GM18520 (cell line): ENCODE data around the gene VWCE.

ENCODE experiments used
- ATAC-seq: cut with Tn5 transposase; IDR thresholded peaks from one replicate; pipeline ENCODE4 v1.9.1; 2021; ENCODE audit not compliant: unreplicated experiment

Gene VWCE

GRCh38 chr11:61294717-61295595 is at the start of gene VWCE:
Gene VWCE (minus strand): TSS chr11:61295316. CDS start chr11:61295037, 279 bp downstream.
- ATAC-seq: no peak

GRCh38 chr11:61343792-61344745 is 49.0 kb upstream of the VWCE start:
- ATAC-seq: no peak

GRCh38 chr11:61342207-61342803 is 47.2 kb upstream of the VWCE start:
- no peak for ATAC-seq

- no peak for ATAC-seq
These were observed 46.6 kb upstream of the VWCE start for GRCh38 chr11:61341706-61342105.

GRCh38 chr11:61340979-61341378 is 45.9 kb upstream of the VWCE start:
- no peak for ATAC-seq

GRCh38 chr11:61339490-61339878 is 44.4 kb upstream of the VWCE start:
- ATAC-seq: no peak

GRCh38 chr11:61338783-61339489 is 43.8 kb upstream of the VWCE start:
- no peak for ATAC-seq

GRCh38 chr11:61337706-61338470 is 42.8 kb upstream of the VWCE start:
- ATAC-seq: no peak

- peak; percentile 40 for ATAC-seq
These were observed 41.2 kb upstream of the VWCE start for GRCh38 chr11:61336171-61336935.

GRCh38 chr11:61335355-61335710 is 40.2 kb upstream of the VWCE start:
- ATAC-seq: no peak

- no peak for ATAC-seq
These were observed 39.6 kb upstream of the VWCE start for GRCh38 chr11:61334434-61335354.

- ATAC-seq: no peak
These were observed 38.7 kb upstream of the VWCE start for GRCh38 chr11:61333550-61334433.

- peak; percentile 78 for ATAC-seq
These were observed 37.9 kb upstream of the VWCE start, which contains the start of the genes DDB1 and TKFC for GRCh38 chr11:61332797-61333549. Gene DDB1 (minus strand): TSS chr11:61333105. CDS start chr11:61332968, 137 bp downstream. Gene TKFC (plus strand): TSS chr11:61333228. CDS start chr11:61334729, 1,501 bp downstream.

GRCh38 chr11:61332281-61332796 is 37.2 kb upstream of the VWCE start:
- no peak for ATAC-seq

- no peak for ATAC-seq
These were observed 36.5 kb upstream of the VWCE start for GRCh38 chr11:61331651-61332050.

GRCh38 chr11:61329871-61330270 is 34.8 kb upstream of the VWCE start:
- no peak for ATAC-seq
